HuH-7 (cell line): ENCODE measurements around the gene AP2A2.

Experiments used
- DNase-seq: peaks from one replicate; pipeline ENCODE4 v3.0.0; 2011; ENCODE audit warnings: low spot score

The AP2A2 gene

DNA sequence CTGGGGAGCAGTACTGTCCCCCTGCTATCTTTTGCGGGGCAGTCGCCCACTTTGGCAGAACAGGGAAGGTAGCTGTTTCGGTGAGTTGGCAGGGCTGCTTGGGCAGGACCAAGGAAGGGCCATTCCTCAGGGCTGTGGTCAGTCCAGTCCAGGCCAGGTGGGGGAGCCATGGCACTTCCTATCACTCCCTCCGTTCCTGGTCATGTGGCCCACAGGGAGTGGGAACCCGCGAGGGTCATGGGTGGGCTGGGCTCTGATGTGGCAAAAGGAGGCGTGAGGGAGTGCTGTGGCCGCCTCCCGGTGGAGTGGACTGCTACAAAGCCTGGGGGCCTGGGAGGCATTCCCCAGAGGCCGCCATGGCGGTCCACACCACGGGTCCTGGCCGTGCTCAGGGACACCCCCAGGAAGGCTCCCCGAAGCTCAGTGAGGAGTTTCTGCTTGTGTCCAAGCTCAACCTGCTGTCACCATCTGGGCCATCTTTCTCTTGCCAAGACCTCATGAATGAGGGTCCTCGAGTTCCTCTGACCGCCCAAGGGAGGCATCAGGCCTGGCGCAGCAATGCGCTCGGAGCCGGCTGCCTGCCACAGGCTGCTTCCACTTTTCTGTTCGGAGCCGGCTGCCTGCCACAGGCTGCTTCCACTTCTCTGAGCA lies 27.0 kb upstream of the AP2A2 start:
- DNase-seq: peak; percentile 61

DNA sequence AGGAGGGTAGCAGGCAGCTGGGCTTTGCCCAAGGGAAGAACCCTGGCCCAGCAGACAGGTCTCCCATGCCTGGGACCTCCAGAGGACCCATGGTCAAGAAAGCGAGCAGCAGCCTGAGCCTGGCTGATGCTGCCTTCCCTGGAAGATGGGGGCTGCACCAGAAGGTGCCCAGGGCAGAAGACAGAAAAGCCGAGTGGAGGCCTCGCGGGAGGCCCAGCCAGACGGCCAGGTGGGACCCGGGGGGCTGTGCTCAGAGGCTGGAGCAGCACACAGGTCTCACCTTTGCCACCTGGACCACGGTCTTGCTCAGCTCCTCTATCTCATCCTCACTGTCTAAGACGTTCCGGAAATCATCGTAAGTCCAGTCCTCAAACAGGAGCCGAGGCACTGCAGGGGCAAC lies 25.9 kb upstream of the AP2A2 start:
- no peak for DNase-seq

DNA sequence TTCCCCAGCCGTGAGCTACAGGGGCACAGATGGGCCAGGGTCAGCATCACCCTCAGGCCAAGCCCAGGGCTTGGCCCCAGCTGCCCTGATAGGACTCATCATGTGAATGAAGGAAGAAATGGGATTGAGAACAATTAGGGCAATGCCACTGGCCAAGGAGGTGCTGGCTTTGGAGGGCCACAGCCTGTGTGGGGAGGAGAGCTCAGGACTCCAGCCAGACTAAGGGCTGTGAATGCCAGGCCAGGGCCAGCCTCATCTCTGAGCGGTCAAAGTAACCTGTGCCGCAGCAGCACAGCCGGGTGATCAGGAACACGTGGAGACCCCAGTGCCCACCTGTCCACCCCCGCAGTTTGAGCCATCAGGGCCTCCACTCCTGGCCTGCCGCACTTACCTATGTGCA lies 25.1 kb upstream of the AP2A2 start:
- DNase-seq: no peak

DNA sequence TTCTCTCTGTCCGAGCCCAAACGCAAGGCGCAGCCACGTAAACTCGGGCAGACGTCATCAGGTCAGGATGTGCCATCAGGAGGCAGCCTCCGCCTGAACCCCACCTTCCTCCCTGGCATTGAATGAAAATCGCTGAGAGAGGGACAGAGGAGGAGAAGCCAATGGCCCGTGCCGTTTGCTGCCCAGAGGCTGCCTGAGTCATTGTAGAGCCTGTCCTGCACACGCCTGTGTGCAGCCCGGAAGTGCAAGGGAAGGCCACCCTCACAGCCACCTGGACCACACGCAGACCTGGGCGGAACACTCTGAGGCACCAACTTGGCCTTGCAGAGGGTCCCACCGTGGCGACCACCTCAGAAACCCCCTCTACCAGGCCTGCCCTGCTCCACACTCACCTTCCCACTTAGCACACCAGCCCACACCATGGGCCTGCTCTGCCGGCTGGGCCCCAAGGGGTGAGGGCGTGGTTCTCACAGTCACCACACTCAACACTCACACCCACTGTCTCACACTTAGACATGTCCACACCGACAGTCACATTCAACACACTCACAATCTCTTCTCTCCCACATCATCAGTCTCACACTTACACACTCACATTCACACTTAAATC lies 24.1 kb upstream of the AP2A2 start:
- DNase-seq: no peak

DNA sequence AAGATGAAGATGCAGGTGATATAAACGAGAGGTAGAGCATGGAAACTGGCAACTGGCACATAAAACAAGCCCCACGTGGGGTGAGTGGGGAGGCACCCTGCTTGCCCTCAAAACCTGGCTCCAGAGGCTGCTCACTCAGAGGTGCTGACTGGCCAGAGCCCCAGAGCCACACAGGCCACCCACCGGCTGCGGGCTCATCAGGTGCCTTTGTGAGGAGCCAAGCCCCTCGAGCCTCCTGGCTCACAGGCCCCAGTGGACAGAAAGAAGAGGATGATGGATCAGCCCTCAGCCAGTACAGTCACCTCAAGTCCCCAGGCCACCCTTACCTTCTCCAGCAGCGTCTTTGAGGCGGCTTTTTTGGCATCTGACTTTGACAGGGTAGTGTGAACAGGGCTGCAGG lies 21.3 kb upstream of the AP2A2 start:
- no peak for DNase-seq

DNA sequence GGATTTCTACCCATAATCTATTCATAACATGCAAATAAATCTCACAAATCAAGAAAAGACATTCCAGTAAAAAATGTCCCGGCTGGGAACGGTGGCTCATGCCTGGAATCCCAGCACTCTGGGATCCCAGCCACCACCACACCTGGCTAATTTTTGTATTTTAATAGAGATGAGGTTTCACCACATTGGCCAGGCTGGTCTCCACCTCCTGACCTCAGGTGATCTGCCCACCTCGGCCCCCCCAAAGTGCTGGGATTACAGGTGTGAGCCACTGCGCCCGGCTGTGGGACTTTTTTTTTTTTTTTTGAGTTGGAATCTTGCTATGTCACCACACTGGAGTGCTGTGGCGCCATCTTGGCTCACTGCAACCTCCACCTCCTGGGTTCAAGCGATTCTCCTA lies 19.7 kb upstream of the AP2A2 start:
- DNase-seq: no peak

DNA sequence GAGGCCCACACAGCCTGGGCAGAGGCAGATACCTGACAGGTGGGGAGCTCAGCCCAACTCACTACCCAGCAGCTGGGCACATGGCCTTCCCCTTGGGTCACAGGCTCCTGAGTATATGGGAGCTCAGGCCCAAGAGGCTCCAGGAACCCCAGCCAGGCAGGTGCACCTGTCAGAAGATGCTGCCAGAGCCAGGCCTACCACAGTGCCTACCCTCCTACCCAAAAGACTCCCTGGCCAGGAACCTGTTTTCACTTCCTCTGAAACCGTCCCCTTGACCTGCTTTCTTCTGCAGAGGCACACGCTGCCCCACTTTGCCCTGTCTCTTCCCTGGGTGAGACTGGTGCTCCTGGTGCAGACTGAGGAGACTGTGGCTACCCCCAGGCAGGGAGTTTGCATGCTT lies 18.0 kb upstream of the AP2A2 start:
- DNase-seq: no peak

DNA sequence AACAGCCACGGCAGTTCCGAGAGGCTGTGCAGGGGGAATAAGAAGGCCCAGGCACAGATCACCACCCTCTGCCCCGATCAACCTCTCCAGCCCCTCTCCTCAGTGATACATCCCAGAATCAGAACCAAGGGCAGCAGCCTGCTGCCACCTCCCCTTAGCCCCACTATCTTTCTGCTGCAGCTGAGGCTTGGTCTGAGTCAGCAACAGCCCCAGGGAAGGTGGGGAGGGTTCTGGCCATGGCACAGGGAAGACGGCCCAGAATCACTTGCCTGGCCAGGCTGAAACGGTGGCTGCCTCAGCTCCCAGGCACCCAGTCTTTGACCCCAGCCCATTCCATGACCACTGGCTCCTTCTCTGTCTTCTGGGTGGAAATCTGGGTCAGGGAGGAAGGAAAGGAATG lies 17.4 kb upstream of the AP2A2 start:
- no peak for DNase-seq

DNA sequence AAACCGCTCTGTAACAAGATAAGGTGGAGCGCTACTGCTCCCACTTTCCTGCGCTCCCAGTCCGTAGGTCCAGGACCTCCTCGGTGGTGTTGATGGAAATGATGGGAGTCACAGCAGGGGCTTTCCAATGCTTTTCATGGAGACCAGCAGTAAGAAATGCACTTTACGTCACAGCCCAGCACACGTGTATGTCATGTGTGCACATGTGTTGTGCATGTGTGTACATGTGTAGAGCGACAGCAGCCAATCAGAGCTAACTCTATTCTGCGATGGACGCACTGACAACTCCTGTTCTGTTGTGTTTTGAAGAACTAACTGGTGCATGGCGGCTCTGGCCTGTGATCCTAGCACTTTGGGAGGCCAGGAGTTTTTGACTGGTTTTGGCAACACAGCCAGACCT lies 16.3 kb upstream of the AP2A2 start:
- no peak for DNase-seq

DNA sequence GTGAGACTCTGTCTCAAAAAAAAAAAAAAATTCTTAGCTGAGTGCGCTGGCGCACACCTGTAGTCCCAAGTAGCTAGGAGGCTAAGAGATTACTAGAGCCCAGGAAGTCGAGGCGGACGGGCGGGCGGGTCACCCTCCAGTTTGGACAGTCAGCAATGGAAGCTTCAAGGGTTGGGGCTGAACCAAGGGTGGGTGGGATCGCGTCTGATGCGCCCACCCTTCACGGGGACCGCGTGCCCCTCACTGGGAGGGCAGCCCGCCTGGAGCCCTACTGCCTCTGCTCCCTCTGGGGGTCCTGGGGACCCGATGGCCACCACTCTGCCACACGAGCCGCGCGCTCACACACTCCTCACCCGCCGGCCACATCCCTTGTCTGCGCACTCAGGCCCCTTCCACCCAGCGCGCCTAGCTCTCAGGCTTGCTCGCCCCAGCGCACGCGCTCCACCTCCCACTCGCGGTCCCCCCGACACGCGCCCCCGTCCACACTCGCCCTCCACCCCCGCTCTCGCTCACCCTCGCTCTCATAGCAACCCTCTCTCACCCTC lies 15.6 kb upstream of the AP2A2 start:
- DNase-seq: peak; percentile 59

DNA sequence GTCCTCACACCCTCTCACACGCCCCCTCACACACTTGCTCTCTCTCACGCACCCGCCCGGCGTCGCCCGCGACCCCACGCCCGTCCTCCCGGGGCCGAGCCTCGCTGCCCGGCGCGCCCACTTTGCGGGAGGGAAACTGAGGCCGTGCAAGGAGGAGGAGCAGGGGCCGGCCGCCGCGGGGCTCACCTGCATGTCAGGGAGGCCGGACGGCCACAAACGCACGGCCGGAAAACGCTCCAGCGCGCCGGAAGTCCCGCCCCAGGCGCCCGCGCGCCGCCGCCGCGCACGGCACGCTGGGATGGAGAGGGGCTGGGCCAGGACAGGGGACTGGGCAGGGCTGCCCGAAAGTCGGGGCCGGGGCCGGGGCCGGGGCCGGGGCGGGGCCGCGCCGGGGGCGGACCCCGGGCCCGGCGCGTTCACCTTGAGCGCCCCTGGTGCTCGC lies 15.1 kb upstream of the AP2A2 start, which contains the start of gene CHID1:
Gene CHID1, minus strand, starts transcription at position 222 of the 442 bp plus-strand sequence. CDS start 5,994 bp downstream, outside the sequence.
- DNase-seq: peak; percentile 97

DNA sequence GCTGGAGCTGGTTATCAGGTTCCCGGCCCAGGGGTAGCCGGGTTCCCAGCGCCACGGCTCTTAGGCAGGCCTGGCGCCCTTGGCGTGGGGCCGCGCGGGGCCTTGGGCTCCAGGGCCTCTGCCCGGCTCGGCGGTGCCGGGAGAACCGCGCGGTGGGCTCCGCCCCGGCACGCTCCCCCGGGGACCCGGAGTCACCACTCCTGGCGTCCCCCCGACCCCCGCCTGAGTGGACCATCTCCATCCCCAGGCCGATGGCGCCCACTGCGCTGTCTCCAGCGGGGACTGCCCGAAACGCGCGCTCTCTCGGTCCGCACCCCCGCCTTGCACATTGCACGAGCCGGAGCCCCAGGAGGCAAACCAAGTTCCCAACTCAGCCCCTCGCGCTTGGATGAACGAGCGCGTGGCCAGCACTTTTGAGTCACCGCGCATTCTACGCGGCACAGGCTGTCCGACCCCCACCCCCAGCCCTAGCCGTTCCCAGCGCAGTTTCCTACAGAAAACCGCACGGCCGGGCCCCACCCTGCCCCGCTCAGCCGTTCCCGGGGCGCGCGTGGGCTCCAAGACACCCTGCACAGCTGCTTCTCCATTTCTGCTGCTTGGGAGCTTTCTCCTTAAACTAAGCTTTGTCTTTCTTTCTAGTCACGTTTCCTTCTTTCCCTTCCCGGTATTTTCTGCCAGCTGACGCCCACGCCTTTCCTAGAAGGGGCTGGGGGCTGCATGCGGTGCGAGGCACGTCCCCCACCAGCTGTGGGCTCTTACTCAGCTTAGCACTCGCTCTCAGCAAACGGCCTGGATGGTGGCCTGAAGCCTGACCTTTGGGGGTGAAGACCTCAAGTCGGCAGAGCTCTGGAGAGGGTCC lies 14.4 kb upstream of the AP2A2 start:
- DNase-seq: no peak

DNA sequence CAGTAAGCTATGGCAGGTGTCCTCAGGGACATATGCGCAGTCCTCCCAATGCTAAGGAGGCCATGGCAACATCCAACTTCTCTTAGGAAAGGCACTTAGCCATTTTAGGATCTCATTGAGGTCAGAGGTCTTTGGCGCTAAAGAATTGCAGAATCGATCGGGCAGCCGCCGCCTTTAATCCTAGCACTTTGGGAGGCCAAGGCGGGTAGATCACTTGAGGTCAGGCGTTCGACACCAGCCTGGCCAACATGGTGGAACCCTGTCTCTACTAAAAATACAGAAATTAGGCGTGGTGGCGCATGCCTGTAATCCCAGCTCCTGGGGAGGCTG lies 13.8 kb upstream of the AP2A2 start:
- no peak for DNase-seq

DNA sequence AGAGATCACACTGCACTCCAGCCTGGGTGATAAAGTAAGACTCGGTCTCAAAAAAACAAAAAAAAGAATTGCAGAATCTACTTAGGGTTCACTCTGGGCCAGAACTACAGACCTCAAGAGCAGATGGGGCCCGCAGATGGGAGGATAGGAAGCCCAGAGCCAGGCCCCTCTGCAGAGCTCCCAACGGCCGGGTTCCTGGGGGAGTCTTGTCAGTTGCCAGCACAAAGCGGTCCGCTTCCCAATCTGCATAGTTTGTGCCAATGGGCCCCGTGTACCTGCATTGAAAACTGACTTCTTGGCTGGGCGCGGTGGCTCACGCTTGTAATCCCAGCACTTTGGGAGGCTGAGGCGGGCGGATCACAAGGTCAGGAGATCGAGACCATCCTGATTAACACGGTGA lies 13.4 kb upstream of the AP2A2 start:
- DNase-seq: no peak

DNA sequence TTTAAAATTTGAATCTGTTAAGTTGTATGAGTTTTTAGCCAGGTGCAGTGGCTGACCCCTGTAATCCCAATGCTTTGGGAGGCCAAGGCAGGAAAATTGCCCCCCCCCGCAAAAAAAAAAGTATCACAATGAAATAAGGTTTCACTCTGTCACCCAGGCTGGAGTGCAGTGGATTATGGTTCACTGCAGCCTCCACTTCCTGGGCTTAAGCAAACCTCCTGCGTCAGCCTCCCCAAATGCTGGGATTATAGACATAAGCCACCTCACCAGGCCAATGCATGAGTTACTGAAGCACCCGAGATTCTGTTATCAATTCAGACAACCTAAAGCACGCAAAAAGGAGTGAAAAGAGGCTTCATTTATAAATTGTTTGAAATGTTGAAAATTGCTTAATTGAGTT lies 12.6 kb upstream of the AP2A2 start:
- no peak for DNase-seq

DNA sequence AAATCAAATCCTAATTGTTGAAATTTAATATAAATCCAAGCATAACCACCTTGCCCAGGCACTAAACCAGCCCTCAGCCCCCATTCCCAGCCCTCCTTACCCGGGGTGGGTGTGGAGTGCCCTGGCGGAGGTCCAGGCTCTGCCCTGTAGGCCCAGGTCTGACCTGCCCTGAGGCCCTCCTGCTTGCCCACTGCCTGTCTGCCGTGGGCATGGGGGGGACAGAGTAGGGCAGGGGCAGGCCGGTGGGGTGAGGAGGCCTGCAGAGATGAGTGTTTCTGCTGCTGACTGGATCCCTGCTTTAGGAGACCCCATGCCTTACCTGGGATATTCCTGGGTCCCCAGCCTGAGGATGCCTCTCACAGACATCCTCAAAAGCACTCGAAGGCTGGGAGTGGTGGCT lies 11.5 kb upstream of the AP2A2 start:
- DNase-seq: no peak

DNA sequence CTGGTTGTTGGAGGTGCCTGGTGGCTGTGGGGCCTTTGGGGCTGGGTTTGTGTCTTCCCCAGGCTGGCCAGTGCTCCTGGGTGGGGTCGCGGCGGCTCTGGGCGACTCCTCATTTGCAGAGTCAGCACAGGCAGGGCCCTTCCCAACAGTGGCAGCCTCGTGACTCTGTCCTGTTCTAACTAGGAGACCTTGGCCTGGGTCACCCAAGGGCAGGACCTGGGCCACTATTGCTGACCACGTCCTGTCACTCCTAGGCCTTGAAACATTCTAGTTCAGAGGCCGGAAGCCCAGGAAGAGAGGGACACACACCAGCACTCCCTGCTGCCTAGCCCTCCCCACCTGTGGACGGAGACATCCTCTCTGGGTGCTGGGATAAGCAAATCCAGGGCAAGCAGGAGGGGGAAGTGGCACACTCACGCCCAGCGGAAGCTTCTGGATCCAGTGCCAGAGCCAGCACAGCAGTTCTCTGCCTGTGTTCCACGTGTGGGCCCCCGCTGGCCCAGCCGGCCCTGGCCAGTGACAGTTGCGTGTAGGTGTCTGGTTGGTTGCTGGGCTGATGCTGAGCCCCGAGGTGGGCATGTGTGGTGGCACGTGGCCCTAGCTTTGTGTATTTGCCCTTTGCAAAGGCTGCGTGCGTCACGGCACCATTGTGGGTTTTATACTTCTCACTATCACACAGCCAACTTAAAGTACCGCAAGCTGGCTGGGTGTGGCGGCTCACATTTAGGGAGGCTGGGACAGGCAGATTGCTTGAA lies 10.7 kb upstream of the AP2A2 start:
- DNase-seq: no peak

DNA sequence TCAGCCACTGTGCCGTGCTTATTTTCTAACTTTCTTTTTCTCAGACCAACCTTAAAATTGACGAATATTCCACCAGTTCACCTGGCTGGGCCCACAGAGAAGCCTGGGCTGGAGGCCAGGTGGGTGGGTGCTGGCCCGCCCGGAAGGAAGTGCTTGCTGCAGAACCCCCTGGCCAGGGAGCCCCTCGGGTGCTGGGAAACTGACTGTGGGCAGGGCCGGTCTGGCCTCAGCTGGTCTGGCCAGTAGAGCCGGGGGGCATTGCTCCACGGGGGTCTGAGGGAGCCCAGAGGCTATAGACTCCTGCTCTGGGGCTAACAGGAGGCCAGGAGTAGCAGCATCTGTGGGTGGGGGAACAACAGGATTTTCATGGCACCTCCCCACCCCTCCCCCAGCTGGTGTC lies 8.2 kb upstream of the AP2A2 start:
- DNase-seq: no peak

DNA sequence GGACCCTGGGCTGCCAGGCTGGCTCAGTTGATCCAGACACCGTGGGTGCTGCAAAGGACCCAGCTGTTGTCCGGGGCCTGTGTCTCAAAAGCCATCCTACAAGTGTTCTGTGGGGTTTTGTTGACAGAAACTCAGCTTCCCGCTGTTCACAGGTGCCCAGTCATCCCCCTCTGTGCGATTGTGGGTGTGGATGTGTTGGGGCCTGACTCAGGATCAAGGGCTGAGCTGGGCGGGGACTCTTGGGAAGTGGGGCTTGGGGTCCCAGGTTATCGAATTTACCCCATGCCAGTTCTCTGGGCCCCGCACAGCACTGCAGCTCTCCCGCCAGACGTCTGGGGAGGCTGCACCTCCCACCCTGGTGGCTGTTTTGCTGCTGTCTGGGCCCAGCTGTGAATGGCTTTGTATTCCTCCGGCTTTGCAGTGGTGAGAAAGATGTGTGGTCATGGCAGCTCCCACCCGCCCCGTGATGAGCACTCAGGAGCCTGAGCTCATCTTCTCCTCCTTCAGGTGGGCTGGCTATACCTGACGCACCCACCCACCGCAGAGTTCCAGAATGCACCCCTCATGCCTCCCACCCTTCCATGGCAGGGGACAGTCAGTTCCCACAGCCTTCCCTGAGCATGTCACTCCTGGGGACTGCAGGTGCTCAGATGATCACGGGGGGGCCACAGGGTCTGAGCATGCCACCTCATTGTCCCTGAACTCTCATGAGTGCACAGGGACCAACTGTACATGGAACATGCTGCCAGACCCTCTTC lies 3.6 kb upstream of the AP2A2 start:
- DNase-seq: no peak

DNA sequence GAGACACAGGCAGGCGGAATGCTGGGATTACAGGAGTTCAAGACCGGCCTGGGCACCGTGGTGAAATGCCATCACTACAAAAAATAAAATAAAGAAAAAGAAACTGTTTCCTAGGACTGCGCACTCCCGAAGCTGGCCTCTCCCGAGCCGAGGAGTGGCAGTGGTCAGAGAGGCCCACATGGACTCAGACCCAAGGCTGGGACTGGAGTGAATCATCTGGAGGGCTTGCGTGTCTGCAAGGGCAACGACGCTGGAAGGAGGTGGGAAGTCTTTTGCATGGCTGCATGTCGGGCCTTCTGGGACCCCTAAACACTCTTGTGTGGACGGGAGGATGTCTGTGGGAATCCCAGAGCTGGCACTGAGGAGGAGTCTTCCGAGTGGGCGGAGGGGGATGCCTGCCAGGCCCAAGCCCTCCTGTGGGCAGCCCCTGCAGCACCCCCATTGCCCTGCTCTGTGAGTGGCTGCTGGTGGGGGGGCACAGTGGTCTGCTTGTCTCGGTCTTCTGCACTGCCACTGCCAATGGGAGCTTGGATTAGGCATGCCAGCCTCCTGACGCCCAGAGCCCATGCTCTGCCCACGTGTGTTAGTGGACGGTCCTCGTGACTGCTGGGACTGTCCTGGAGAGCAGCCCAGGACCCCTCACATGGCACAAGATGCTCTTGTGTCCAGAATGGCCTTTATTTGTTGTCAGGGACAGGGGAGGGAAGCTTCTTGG lies 1.8 kb upstream of the AP2A2 start:
- no peak for DNase-seq
